CD4-positive, alpha-beta T cell treated with Interferon alpha-2 for 1 hour (primary cell): ENCODE results near the gene CEACAM5.
"Not testable (repeated sequence)": the region's sequence is repeated elsewhere in the genome, so short reads cannot be mapped to it uniquely, and the experiment has no call there.

Source experiments
- DNase-seq, 2 donors: peaks; one replicate each; pipeline ENCODE4 v3.0.0-alpha.2; 2020 to 2022

The CEACAM5 gene

GRCh38 chr19:41744850-41745249 is 36.4 kb downstream of the CEACAM5 start:
- DNase-seq, result peak in 1 of 2 donors; percentile 20

- no peak for DNase-seq
These were observed 37.3 kb downstream of the CEACAM5 start for GRCh38 chr19:41745756-41746155.

- peak; percentile 35 to 52 for DNase-seq
These were observed 38.3 kb downstream of the CEACAM5 start for GRCh38 chr19:41746593-41747227.

GRCh38 chr19:41748012-41748411 is 39.6 kb downstream of the CEACAM5 start:
- DNase-seq, result no peak

GRCh38 chr19:41750248-41751134 is 42.1 kb downstream of the CEACAM5 start:
- not testable (repeated sequence) for DNase-seq

- DNase-seq, result peak; percentile 63 to 72
These were observed 44.7 kb downstream of the CEACAM5 start for GRCh38 chr19:41753159-41753558.

- peak; percentile 65 to 77 for DNase-seq
These were observed 45.6 kb downstream of the CEACAM5 start for GRCh38 chr19:41753936-41754529.

GRCh38 chr19:41755328-41755913 is 47.0 kb downstream of the CEACAM5 start, which contains the start of gene CEACAM6:
Gene CEACAM6, plus strand, starts transcription at chr19:41755530. Its CDS starts 109 bp downstream, at chr19:41755639.
- no peak for DNase-seq

GRCh38 chr19:41758846-41759245 is 50.4 kb downstream of the CEACAM5 start:
- no peak for DNase-seq

- no peak for DNase-seq
These were observed 58.7 kb downstream of the CEACAM5 start for GRCh38 chr19:41767115-41767514.

- not testable (repeated sequence) for DNase-seq
These were observed 59.7 kb downstream of the CEACAM5 start for GRCh38 chr19:41768105-41768504.

GRCh38 chr19:41769608-41770007 is 61.2 kb downstream of the CEACAM5 start:
- no peak for DNase-seq

- DNase-seq, result no peak
These were observed 63.0 kb downstream of the CEACAM5 start for GRCh38 chr19:41771410-41771809.

- peak; percentile 16 to 64 for DNase-seq
These were observed 66.1 kb downstream of the CEACAM5 start for GRCh38 chr19:41774515-41774980.

GRCh38 chr19:41776700-41777099 is 68.3 kb downstream of the CEACAM5 start:
- DNase-seq, result no peak
